Activated T-cell treated with anti-CD3 and anti-CD28 coated beads for 48 hours (primary cell): ENCODE measurements around the gene TMEM235.
"Not testable (repeated sequence)": the region's sequence is repeated elsewhere in the genome, so short reads cannot be mapped to it uniquely, and the experiment has no call there.

Experiments
- DNase-seq: peaks from one replicate; pipeline ENCODE4 v3.0.0-alpha.2; 2020; ENCODE audit warnings: low read depth

The TMEM235 gene

GRCh38 chr17:78238823-78239488 lies 7.5 kb downstream of the TMEM235 start:
- no peak for DNase-seq

DNA sequence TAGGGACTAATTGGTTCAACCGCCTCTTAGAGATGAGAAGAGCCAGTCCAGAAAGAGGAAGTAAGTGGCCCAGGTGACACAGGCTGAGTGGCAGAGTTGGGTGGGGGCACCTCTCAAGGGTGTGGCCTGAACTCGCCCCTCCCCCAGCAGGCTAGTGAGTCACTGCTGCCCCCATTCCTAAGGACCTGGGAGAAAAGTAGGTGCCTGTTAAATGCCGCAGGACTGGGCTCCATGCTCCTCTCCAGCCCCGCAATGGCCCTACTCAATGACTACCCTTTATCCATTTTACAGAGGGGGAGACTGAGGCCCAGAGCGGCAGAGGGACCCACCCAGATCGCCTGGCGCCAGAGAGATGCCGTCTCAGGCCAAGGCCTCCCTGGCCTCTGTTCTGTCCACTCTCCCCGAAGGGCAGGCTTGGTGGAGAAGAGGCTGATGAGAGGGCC lies 8.1 kb downstream of the TMEM235 start:
- DNase-seq = no peak

GRCh38 chr17:78240012-78240655 lies 8.7 kb downstream of the TMEM235 start:
- DNase-seq = no peak

GRCh38 chr17:78240839-78241238 lies 9.4 kb downstream of the TMEM235 start:
- DNase-seq = no peak

DNA sequence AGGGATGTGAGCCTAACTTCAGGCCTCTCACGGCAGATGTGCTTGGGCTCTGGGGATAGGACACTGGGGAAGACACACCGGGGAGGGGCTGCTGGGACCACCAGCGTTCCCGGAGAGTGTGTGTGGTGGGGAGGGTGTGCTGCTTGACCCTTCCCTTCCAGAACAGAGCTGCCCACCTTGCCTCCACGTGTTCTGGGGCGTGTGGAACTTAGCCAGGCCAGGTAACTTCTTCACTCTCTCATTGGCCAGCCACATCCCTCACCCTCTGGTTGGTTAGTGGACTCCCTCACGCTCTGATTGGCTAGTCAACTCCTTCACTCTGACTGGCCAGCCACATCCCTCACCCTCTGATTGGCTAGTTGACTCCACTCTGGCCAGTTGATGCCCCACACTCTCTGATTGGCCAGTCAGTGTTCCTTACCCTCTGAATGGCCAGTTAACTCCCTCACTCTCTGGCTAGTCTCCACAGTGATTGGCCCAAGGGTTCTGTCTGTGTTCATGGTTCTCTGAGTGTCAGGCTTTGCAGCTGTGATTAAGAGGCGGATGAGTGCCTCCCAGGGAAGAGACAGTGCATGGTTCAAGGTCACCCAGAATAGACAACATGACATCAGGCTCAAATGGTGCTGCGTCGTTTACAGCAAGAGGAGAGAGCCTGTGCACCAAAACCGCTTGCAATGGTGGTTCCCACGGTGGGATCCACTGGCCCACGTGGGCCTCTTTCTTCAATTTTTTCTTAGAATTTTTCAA lies 10.0 kb downstream of the TMEM235 start:
- DNase-seq = no peak

DNA sequence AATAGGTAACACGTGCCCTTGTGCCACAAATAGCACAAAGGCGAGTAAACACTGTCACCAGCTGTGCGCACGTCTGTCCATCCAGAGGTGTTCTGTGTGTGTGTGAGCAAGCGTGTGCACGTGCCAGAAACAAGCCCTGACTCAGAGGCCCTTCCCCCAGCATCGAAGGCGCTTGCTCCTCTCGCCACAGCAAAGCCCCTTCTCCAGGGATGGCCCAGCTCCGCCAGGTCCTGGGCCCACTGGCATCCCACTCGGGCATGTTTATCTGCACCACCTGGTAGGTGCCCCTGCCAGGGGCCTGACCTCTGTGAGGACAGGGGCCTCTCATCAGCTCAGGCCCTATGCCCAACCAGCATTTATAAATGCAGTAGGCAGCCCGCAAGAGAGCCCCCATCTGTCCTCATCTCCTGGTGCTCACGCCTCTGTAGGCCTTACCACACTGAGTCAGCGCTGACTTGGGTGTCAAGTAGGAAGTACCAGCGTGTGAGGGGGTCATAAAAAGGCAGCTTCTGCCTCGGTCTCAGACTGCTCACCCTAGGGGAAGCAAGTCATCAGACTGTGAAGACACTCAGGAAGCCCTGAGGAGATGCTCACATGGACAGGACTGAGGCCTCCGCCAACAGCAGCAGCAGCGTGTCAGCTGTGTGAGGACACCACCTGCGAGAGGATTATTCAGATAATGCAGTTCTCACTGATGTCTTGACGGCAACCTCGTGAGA lies 10.8 kb downstream of the TMEM235 start:
- no peak for DNase-seq

- DNase-seq = no peak
These were observed 15.9 kb downstream of the TMEM235 start for GRCh38 chr17:78247304-78247703.

DNA sequence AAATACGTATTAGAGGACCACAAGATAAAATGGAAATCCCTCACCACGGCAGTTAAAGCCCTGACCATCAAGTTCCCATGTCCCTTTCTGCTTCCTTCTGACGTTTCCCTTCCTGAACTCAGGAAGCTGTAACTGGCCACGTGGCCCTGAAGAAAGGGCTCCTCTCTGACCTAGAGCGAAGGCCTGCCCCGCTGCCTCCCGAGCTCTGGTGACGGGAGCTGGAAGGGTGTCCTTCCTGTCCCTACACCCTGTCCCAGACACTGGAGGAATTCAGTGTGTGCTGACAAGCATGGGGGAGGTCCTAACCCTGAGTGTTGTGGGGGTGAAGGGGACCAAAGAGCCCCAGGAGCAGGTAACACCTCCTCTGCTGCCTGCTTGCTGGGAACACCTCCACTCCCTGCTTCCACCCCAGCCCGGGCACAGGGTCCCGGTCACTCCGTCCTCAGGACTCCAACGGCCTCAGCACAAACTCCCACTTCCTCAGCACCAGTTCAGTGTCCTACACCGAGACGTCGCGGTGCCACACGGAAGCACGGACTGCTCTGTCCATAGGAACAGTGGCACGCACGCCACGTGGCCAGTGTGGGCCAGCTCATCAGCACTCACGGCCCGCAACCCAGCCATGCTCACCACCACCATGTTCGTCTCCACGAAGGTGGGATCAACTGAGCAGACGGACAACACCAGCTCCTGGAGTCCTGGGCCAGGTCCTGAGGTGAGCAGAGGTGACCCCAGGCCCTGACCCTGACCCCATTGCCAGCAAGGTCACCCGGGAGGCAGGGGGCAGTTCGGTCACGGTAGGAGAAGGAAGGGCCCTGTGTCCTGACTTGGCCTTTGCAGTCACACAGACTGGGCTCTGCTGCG lies 16.9 kb downstream of the TMEM235 start:
- DNase-seq = no peak

DNA sequence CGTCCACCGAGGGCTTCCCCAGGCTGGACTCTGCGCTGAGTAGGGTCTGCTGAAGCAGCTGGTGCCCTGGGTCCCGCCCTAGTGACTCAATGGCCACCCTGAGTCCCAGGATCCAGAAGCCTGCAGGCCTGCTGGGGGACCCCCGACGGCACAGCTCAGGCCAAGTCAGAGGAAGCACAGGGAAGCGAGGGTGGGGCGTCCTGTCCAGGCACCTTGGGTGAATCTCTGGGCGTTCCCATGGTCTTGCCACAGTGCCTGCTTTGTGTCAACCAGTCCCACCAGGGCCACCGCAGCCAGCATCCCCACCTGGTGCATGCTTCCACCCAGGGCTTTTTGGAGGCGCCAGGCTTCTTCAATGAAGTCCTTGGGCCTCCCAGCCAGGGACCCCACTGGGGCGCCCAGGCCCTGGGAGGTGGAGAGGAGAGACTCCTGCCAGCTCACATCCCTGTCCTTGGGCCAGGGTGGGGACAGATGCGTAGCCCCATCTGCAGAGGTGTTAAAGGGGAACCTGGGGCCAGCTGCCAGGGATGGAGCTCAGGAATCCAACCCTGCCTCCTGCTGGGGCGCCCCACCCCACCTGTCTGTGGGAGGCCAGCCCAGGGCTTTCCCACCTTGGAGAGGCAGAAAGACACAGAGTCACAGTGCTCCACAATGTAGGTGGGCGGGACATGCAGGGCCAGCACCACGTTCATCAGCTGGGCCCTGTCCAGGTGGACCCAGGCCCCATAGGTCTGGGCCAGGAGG lies 17.8 kb downstream of the TMEM235 start:
- DNase-seq = no peak

DNA sequence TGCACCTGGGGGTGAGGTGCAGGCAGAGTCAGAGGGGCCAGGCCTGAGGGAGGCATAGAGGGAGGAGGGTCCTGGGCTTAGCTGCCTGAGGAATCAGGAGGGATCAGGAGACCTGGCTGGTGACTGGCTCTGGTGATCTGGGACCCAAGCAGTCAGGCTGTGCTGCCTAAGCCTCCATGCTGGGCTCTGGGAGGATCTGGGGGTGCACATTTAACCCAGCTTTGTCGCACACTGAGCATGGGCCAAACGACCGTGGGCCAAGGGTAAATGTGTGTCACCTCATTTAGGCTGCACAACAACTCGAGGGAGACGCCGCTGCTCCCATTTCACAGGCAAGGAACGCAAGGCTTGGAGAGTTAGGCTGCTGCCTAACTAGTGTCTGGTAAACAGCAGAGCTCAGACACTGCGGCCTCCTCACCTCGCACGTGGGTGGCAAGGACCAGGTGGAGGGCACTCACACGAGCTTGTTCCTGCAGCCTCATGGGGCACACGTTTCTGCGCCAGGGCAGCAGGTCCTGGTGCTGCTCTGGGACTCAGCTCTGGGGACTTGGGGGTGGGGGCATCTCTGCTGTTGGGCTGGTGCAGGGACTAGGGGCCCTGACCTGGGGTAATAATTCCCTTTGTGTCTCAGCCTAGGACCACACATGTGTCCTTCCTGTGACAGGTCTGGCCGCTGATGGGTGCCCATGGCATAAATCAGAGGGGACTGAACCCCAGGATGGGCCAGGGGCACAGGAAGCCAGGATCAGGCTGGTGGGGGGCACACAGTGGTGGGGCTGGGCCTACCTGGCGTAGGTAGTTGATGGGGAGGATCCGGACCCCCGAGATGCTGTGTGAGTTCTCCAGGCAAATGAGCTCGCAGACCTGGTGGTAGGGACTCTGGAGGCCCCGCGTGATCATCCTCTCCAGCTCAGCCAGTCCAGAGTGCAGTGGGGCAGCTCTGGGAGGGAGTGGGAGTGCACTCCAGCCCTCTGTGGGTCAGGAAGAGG lies 18.7 kb downstream of the TMEM235 start:
- no peak for DNase-seq

GRCh38 chr17:78250891-78251772 lies 19.7 kb downstream of the TMEM235 start:
- DNase-seq = peak; percentile 88

DNA sequence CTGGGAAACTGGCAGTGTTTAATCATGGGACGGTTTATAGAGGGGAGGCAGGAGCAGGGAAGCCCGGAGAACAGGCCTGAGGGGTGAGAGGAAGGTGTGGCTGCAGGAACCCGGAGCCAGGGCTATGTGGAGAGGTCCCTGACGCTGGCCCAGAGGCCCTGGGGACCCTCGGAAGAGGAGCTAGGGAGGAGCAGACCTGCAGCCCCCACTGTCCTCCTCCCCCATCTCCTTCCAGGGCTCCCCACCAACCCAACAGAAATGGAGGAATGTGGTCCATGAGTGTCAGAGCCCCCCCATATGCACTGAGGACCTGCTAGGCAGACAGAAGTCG lies 20.3 kb downstream of the TMEM235 start:
- DNase-seq = no peak

- DNase-seq = no peak
These were observed 20.7 kb downstream of the TMEM235 start for GRCh38 chr17:78252111-78252634.

DNA sequence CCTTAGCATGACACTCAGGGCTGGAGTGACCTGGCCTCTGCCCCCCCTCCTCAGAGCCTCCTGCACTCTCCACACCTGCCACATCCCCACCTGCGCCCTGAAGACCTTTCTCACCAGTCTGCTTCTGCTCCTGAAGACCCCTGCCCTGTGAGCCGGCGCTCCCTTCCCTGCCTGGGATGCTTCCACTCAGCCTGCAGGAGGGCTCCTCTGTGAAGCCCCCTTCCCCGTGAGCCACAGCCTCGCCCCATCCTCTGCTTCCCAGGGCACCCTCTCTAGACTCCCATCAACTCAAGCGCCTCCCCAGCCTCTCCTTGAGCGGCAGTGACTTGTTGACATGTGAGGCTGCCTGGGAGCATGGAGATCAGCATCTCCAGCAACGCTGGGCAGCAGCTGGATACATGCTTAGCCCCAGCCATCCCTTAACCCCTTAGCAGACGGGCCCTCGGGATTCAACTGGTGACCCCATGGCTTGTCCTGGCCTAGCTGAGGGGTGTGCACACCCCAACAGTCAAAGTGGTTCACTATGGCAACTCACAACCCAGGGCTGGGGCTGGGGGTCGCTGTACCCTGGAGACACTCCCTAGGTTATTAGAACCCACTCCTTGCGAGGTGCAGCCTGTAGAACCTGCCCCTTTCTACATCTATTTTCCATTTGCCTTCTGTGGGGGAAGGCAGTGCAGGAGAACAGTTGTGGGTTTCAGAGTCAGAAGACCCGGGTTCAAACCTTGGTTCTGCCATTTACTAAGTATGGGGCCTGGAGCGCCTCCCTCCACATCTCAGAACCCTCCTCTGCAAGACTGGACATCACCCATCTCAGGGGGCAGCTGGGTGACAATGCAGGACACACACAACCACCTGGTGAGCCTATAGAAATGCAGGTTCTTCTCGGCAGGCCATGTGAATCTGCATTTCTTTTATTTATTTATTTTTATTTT lies 21.5 kb downstream of the TMEM235 start:
- DNase-seq = no peak

GRCh38 chr17:78253636-78253945 lies 22.2 kb downstream of the TMEM235 start:
- DNase-seq = not testable (repeated sequence)

- peak; percentile 81 for DNase-seq
These were observed 22.7 kb downstream of the TMEM235 start for GRCh38 chr17:78253946-78254672.
